ENCODE results near the gene BRD7. TPM values are rescaled to one million over a fixed set of nuclear protein-coding genes. Genes with fewer than 3 reads are reported as not detected.
A peak's percentile ranks its signal among the peaks of the same experiment; 100 is the strongest.

Gene BRD7
- total RNA-seq, 1 experiment from 2014 or later: 122 TPM

DNA sequence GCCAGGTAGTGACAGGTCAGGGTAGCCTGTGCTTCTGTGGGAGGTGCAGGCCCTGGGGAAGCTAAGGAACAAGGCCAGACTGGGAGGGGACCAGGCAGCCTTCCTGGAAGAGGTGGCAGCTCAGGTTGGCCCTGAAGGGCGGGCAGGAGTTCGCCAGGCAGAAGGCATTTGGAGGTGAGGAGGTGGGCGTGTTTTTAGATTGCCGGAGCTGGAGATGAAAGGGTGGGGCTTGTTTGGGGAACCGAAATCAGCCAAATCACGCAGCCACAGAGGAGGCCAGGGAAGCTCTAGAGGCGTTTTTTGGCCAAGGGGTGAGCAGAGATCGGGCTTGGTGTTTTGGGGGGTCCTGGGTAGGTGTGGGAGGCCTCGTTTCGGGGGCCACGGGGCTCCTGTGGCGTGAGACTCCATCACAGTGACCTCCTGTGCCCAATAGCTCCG, 94.9 kb downstream of the BRD7 start:
- TF ChIP-seq, protein P1, sequence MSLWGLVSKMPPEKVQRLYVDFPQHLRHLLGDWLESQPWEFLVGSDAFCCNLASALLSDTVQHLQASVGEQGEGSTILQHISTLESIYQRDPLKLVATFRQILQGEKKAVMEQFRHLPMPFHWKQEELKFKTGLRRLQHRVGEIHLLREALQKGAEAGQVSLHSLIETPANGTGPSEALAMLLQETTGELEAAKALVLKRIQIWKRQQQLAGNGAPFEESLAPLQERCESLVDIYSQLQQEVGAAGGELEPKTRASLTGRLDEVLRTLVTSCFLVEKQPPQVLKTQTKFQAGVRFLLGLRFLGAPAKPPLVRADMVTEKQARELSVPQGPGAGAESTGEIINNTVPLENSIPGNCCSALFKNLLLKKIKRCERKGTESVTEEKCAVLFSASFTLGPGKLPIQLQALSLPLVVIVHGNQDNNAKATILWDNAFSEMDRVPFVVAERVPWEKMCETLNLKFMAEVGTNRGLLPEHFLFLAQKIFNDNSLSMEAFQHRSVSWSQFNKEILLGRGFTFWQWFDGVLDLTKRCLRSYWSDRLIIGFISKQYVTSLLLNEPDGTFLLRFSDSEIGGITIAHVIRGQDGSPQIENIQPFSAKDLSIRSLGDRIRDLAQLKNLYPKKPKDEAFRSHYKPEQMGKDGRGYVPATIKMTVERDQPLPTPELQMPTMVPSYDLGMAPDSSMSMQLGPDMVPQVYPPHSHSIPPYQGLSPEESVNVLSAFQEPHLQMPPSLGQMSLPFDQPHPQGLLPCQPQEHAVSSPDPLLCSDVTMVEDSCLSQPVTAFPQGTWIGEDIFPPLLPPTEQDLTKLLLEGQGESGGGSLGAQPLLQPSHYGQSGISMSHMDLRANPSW (CRISPR knock-in tag; conservative IDR thresholded peaks at IDR 0.05; ENCODE audit: low read depth): no peak
- no peak for TF ChIP-seq TP53 (CRISPR knock-in tag; IDR thresholded peaks at IDR 0.05)
- POLR2A ChIA-PET: no interaction called here
- H3K27ac Mint-ChIP-seq: no peak overlapping the region
- ATAC-seq (no peak), DNase-seq (ENCODE audit: low spot score) (no peak)
- no peak overlapping the region for H3K4me3 Mint-ChIP-seq
- H3K36me3 Mint-ChIP-seq: no peaks in the 10 kb centered on the region
- H3K9me3 Mint-ChIP-seq: peaks cover 5% of the 10 kb centered on the region
- no peaks in the 10 kb centered on the region for H3K4me1 Mint-ChIP-seq
- CTCF ChIA-PET: interaction anchor here (0.6 to 1.8 kb wide), 7 partner anchors 14 to 393 kb away, joined by 3 to 8 read pairs (median 3); no protein-coding TSS in a partner anchor
- H3K27me3 Mint-ChIP-seq (ENCODE audit: low read depth): no peaks in the 10 kb centered on the region

DNA sequence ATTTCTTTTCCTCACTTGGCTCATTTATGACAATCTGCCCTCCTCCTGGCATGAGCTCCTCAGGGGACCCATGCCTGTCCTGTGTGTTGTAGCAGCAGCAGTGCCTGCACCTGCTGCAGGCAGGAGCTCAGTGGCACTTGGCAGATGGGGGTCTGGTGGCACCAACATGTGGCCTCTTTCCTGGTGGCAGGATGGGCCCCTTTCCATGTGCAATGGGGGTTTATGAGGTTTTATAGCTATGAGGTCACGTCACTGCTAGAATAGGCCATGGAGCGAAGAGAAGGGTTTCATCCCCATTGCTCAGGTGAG, 95.5 kb downstream of the BRD7 start:
- H3K27me3 Mint-ChIP-seq (ENCODE audit: low read depth): no peaks in the 10 kb centered on the region; the same call in 1 of the 2 replicates
- peak overlapping the region; percentile 65; the same call in 1 of the 2 replicates for H3K27ac Mint-ChIP-seq
- H3K4me1 Mint-ChIP-seq: no peaks in the 10 kb centered on the region
- ATAC-seq: no peak
- no peak for TF ChIP-seq NR2C2 (CRISPR knock-in tag; IDR thresholded peaks at IDR 0.05)
- no peak for TF ChIP-seq ZNF425 (CRISPR knock-in tag; conservative IDR thresholded peaks at IDR 0.05)
- TF ChIP-seq RELA (CRISPR knock-in tag; IDR thresholded peaks at IDR 0.05; ENCODE audit: borderline replicate concordance): no peak
- TF ChIP-seq NFATC4 (CRISPR knock-in tag; IDR thresholded peaks at IDR 0.05): no peak
- TF ChIP-seq FOXP4 (CRISPR knock-in tag; IDR thresholded peaks at IDR 0.05): no peak
- no peak for TF ChIP-seq TEAD4 (CRISPR knock-in tag; IDR thresholded peaks at IDR 0.05)
- POLR2A ChIA-PET: no interaction called here
- peaks cover 2% of the 10 kb centered on the region for H3K9me3 Mint-ChIP-seq
- no peak for DNase-seq (ENCODE audit: low spot score)
- no peak overlapping the region for H3K4me3 Mint-ChIP-seq
- CTCF ChIA-PET: interaction anchor here (0.7 to 1.8 kb wide), 4 partner anchors 59 to 394 kb away, joined by 3 to 8 read pairs (median 5); no protein-coding TSS in a partner anchor
- H3K36me3 Mint-ChIP-seq: no peaks in the 10 kb centered on the region

GRCh38 chr16:50272687-50273381, 96.0 kb downstream of the BRD7 start:
- Mint-ChIP-seq H3K36me3 (no peaks in the 10 kb centered on the region), H3K27ac (no peak overlapping the region), H3K9me3 (no peaks in the 10 kb centered on the region; the same call in 1 of the 2 replicates), H3K27me3 (ENCODE audit: low read depth) (no peaks in the 10 kb centered on the region; the same call in 1 of the 2 replicates), H3K4me1 (no peaks in the 10 kb centered on the region), H3K4me3 (no peak overlapping the region)
- ChIA-PET CTCF (interaction anchor here (1.5 to 1.8 kb wide), 3 partner anchors 62 to 394 kb away, joined by 3 to 8 read pairs (median 7); no protein-coding TSS in a partner anchor), POLR2A (no interaction called here)
- TF ChIP-seq E2F4 (CRISPR knock-in tag; IDR thresholded peaks at IDR 0.05; ENCODE audit: borderline replicate concordance, low read depth): no peak
- TF ChIP-seq, protein P2, sequence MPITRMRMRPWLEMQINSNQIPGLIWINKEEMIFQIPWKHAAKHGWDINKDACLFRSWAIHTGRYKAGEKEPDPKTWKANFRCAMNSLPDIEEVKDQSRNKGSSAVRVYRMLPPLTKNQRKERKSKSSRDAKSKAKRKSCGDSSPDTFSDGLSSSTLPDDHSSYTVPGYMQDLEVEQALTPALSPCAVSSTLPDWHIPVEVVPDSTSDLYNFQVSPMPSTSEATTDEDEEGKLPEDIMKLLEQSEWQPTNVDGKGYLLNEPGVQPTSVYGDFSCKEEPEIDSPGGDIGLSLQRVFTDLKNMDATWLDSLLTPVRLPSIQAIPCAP (CRISPR knock-in tag; IDR thresholded peaks at IDR 0.05): no peak
- TF ChIP-seq, protein P3, sequence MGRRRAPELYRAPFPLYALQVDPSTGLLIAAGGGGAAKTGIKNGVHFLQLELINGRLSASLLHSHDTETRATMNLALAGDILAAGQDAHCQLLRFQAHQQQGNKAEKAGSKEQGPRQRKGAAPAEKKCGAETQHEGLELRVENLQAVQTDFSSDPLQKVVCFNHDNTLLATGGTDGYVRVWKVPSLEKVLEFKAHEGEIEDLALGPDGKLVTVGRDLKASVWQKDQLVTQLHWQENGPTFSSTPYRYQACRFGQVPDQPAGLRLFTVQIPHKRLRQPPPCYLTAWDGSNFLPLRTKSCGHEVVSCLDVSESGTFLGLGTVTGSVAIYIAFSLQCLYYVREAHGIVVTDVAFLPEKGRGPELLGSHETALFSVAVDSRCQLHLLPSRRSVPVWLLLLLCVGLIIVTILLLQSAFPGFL (CRISPR knock-in tag; IDR thresholded peaks at IDR 0.05; ENCODE audit: borderline replicate concordance): no peak
- no peak for TF ChIP-seq PRDM15 (CRISPR knock-in tag; IDR thresholded peaks at IDR 0.05)
- no peak for DNase-seq (ENCODE audit: low spot score)
- ATAC-seq: no peak
